Measurements from ENCODE around the gene EPHA2.

GRCh38 chr1:16130827-16131226 is 25.0 kb downstream of the EPHA2 start:
- no peak for TF ChIP-seq CTCF (IDR thresholded peaks at IDR 0.05; ENCODE audit: borderline replicate concordance, extremely low read depth, low read length, poor library complexity, severe bottlenecking)
- TF ChIP-seq EZH2 (IDR thresholded peaks at IDR 0.05; ENCODE audit: borderline replicate concordance, low read depth, low read length, severe bottlenecking) = no peak

Data from DND-41 (cell line).